OCI-LY1 (cell line): ENCODE data around the gene RTL10.

Experiments
- H2AFZ ChIP-seq: fragments of 200-600 bp; sonication (generic), shearing (Covaris generic); 2 replicates; pipeline ENCODE4 v1.6.0; 2014; ENCODE audit warnings: antibody characterized with exemption, mild to moderate bottlenecking, low read length
- H3F3A ChIP-seq: fragments of 200-600 bp; sonication (generic), shearing (Covaris generic); 2 replicates; pipeline ENCODE4 v1.6.0; 2014; ENCODE audit warnings: mild to moderate bottlenecking, antibody characterized with exemption, low read length, moderate library complexity; ENCODE audit not compliant: insufficient read depth
- H3K27ac ChIP-seq: fragments of 200-600 bp; sonication (generic); 2 replicates; pipeline ENCODE4 v1.5.1; 2014; ENCODE audit warnings: low read length, mixed run types, mild to moderate bottlenecking, low read depth; ENCODE audit not compliant: poor library complexity, severe bottlenecking
- H3K27me3 ChIP-seq: fragments of 200-600 bp; sonication (generic); 2 replicates; pipeline ENCODE4 v1.6.0; 2014; ENCODE audit warnings: antibody characterized with exemption, mild to moderate bottlenecking, low read length, moderate library complexity; ENCODE audit not compliant: insufficient read depth
- H3K36me3 ChIP-seq: fragments of 200-600 bp; sonication (generic); 2 replicates; pipeline ENCODE4 v1.6.1; 2014; ENCODE audit warnings: mild to moderate bottlenecking, antibody characterized with exemption, low read length, moderate library complexity, mixed read lengths; ENCODE audit not compliant: insufficient read depth
- H3K4me1 ChIP-seq: fragments of 200-600 bp; sonication (generic); 2 replicates; pipeline ENCODE4 v1.5.1; 2014; ENCODE audit warnings: mild to moderate bottlenecking, low read length, moderate library complexity; ENCODE audit not compliant: insufficient read depth, severe bottlenecking
- H3K4me2 ChIP-seq: fragments of 200-600 bp; sonication (generic), shearing (Covaris generic); 2 replicates; pipeline ENCODE4 v1.6.1; 2014; ENCODE audit warnings: low read length
- H3K4me3 ChIP-seq: fragments of 200-600 bp; sonication (generic); 2 replicates; pipeline ENCODE4 v1.5.1; 2014; ENCODE audit warnings: low read length, low read depth, mild to moderate bottlenecking, mixed read lengths; ENCODE audit not compliant: poor library complexity, severe bottlenecking
- H3K79me2 ChIP-seq: fragments of 200-600 bp; shearing (Covaris generic); 2 replicates; pipeline ENCODE4 v1.6.1; 2016; ENCODE audit warnings: mixed run types, low read length, mixed read lengths; ENCODE audit not compliant: insufficient read depth
- H3K9ac ChIP-seq: fragments of 200-600 bp; sonication (generic), shearing (Covaris generic); 2 replicates; pipeline ENCODE4 v1.6.1; 2014; ENCODE audit warnings: mild to moderate bottlenecking, low read length, mixed read lengths
- H3K9me2 ChIP-seq: fragments of 200-600 bp; sonication (generic), shearing (Covaris generic); 2 replicates; pipeline ENCODE4 v1.6.1; 2014; ENCODE audit warnings: low read depth, mild to moderate bottlenecking, low read length, mixed read lengths
- H3K9me3 ChIP-seq: fragments of 200-600 bp; shearing (Covaris generic); 2 replicates; pipeline ENCODE4 v1.6.1; 2014; ENCODE audit warnings: low read length, mixed read lengths
- H4K20me1 ChIP-seq: fragments of 200-600 bp; sonication (generic), shearing (Covaris generic); 2 replicates; pipeline ENCODE4 v1.6.0; 2016; ENCODE audit warnings: mild to moderate bottlenecking, low read length; ENCODE audit not compliant: insufficient read depth
- EZH2 ChIP-seq: fragments of 200-600 bp; sonication (generic), shearing (Covaris generic); IDR thresholded peaks from 2 replicates; pipeline ENCODE4 v1.8.0; 2017; ENCODE audit warnings: borderline replicate concordance, mixed run types, mild to moderate bottlenecking, antibody characterized with exemption, low read length, moderate library complexity, mixed read lengths
- TF ChIP-seq, protein P1 (sequence below): fragments of 200-600 bp; sonication (generic), shearing (Covaris generic); IDR thresholded peaks from 2 replicates; pipeline ENCODE4 v1.5.1; 2017; ENCODE audit warnings: mild to moderate bottlenecking, antibody characterized with exemption, low read length, moderate library complexity, mixed read lengths

The RTL10 gene

DNA sequence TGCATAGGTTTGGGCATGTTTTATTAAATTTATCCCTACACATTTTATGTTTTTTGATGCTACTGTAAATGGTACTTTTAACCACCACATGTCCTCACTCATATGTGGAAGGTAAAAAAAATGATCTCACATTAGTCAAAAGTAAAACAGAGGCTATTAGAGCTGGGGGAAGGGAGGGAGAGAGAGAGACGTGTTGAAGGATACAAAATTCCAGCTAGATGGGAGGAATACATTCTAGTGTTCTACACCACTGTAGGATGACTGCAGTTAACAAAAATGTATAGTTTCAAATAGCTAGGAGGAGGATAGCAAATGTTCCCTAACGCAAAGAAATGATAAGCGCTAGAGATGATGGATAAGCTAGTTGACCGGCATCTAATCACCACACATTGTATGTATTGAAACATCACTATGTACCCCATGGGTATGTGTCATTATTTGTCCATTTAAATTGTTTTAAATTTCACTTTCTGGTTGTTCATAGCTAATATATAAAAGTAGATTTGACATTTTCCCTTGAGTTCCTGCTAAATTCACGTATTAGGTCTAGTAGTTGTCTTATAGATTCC, 9.9 kb upstream of the RTL10 start:
- no peak overlapping the region for H2AFZ ChIP-seq
- no peak overlapping the region for H3K4me2 ChIP-seq
- no peak overlapping the region for H3K9ac ChIP-seq
- H3K9me2 ChIP-seq: no peaks in the 10 kb centered on the region
- no peaks in the 10 kb centered on the region for H3F3A ChIP-seq
- no peak for TF ChIP-seq EZH2
- TF ChIP-seq, protein P1, sequence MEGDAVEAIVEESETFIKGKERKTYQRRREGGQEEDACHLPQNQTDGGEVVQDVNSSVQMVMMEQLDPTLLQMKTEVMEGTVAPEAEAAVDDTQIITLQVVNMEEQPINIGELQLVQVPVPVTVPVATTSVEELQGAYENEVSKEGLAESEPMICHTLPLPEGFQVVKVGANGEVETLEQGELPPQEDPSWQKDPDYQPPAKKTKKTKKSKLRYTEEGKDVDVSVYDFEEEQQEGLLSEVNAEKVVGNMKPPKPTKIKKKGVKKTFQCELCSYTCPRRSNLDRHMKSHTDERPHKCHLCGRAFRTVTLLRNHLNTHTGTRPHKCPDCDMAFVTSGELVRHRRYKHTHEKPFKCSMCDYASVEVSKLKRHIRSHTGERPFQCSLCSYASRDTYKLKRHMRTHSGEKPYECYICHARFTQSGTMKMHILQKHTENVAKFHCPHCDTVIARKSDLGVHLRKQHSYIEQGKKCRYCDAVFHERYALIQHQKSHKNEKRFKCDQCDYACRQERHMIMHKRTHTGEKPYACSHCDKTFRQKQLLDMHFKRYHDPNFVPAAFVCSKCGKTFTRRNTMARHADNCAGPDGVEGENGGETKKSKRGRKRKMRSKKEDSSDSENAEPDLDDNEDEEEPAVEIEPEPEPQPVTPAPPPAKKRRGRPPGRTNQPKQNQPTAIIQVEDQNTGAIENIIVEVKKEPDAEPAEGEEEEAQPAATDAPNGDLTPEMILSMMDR: no peak
- H3K36me3 ChIP-seq: peaks cover 12% of the 10 kb centered on the region; the same call in 1 of the 2 replicates
- H3K4me1 ChIP-seq: no peaks in the 10 kb centered on the region
- H4K20me1 ChIP-seq: no peaks in the 10 kb centered on the region
- no peak overlapping the region for H3K27ac ChIP-seq
- no peaks in the 10 kb centered on the region for H3K9me3 ChIP-seq
- H3K27me3 ChIP-seq: no peaks in the 10 kb centered on the region
- H3K4me3 ChIP-seq: no peak overlapping the region
- H3K79me2 ChIP-seq: no peaks in the 10 kb centered on the region

DNA sequence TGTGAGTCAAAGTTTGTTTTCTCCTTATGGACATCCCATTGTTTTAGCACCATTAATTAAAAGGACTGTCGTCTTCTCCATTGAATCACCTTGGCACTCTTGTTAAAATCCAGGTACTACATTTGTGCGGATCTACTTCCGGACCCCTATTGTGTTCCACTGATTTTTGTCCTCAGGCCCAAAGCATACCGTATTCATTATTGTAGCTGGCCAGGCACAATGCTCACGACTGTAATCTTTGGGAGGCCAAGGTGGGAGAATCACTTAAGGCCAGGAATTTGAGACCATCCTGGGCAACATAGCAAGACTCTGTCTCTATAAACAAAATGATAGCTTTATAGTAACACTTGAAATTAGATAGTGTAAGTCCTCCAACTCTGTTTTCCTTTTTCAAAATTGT, 8.9 kb upstream of the RTL10 start:
- peaks cover 12% of the 10 kb centered on the region; the same call in 1 of the 2 replicates for H3K36me3 ChIP-seq
- no peak overlapping the region for H3K4me2 ChIP-seq
- H3K9ac ChIP-seq: no peak overlapping the region
- no peaks in the 10 kb centered on the region for H3K9me2 ChIP-seq
- no peaks in the 10 kb centered on the region for H4K20me1 ChIP-seq
- no peak overlapping the region for H3K27ac ChIP-seq
- H2AFZ ChIP-seq: no peak overlapping the region
- TF ChIP-seq EZH2: no peak
- TF ChIP-seq, protein P1: no peak
- H3F3A ChIP-seq: no peaks in the 10 kb centered on the region
- H3K27me3 ChIP-seq: no peaks in the 10 kb centered on the region
- H3K4me3 ChIP-seq: no peak overlapping the region
- no peaks in the 10 kb centered on the region for H3K9me3 ChIP-seq
- no peaks in the 10 kb centered on the region for H3K4me1 ChIP-seq
- H3K79me2 ChIP-seq: no peaks in the 10 kb centered on the region

DNA sequence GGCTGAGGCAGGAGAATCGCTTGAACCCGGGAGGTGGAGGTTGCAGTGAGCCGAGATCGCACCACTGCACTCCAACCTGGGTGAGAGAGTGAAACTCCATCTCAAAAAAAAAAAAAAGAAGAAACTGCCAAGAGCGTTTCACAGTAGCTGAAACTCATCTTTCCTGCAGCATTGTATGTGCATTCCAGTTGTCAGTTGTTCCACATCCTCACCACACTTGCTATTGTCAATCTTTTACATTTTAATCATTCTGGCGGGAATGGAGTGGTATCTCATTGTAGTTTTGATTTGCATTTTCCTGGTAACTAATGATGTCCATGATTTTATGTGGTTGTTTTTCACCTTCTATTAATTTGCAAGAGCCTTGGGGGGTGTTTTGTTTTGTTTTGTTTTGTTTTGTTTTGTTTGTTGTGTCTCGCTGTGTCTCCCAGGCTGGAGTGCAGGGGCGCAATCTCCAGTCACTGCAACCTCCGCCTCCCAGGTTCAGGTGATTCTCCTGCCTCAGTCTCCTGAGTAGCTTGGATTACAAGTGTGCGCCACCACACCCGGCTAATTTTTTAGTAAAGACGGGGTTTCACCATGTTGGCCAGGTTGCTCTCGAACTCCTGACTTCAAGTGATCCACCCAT, 8.1 kb upstream of the RTL10 start:
- Histone ChIP-seq H4K20me1 (no peaks in the 10 kb centered on the region), H3F3A (no peaks in the 10 kb centered on the region), H3K27me3 (no peaks in the 10 kb centered on the region), H3K27ac (no peak overlapping the region), H3K4me2 (no peak overlapping the region), H3K9ac (no peak overlapping the region), H3K4me3 (no peak overlapping the region), H2AFZ (no peak overlapping the region), H3K4me1 (no peaks in the 10 kb centered on the region), H3K9me2 (no peaks in the 10 kb centered on the region), H3K9me3 (no peaks in the 10 kb centered on the region), H3K79me2 (no peaks in the 10 kb centered on the region), H3K36me3 (peaks cover 12% of the 10 kb centered on the region; the same call in 1 of the 2 replicates)
- TF ChIP-seq, protein P1: no peak
- no peak for TF ChIP-seq EZH2
